ENCODE measurements around the gene VPS45.
"Not testable (repeated sequence)": the region's sequence is repeated elsewhere in the genome, so short reads cannot be mapped to it uniquely, and the experiment has no call there.

The VPS45 gene, protein sequence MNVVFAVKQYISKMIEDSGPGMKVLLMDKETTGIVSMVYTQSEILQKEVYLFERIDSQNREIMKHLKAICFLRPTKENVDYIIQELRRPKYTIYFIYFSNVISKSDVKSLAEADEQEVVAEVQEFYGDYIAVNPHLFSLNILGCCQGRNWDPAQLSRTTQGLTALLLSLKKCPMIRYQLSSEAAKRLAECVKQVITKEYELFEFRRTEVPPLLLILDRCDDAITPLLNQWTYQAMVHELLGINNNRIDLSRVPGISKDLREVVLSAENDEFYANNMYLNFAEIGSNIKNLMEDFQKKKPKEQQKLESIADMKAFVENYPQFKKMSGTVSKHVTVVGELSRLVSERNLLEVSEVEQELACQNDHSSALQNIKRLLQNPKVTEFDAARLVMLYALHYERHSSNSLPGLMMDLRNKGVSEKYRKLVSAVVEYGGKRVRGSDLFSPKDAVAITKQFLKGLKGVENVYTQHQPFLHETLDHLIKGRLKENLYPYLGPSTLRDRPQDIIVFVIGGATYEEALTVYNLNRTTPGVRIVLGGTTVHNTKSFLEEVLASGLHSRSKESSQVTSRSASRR

DNA sequence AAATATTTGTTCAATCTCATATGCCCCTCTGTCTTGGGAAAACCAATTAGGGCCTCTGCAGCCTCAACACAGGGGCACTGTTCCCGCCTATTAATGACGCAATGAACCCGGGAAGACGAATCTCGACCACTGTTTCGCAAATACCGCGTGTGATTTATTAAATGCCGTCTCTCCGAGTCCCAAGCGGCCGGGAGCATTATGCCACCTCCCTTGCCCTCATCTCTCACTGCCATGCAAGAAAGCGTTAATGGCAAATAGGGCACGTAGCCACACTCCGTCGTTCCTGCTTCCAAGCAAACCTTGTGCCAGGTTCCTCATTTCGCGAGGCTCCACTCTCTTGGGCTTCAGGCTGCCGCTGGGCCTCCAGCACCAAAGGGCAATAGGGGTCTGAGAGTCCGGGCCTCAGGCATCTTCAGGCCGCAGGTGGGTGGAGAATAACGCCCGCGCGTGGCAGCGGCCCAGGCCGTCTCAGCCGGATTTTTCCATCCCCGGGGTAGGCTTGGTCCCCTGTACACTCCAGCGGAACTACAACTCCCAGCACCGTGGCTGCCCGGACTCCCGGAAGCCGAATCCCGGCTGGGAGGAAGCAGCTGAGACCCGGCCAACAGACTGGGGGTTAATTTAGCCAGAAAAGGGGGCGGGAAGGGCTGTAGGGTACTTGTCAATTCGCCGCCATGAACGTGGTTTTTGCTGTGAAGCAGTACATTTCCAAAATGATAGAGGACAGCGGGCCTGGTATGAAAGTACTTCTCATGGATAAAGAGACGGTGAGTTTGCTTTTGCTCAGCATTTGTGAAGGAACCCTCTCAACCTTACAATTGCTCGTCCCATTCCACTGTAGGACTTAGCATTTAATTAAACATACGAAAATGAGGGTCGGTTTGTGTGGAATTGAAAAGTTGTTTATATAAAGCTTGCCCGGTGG, at the start of gene VPS45:
Gene VPS45 (plus strand): TSS at position 593 of the 925 bp plus-strand sequence. CDS start 82 bp downstream, at position 675.
- peak; percentile 53 to 59 for DNase-seq (ENCODE audit: low read depth in 2 of 2, low spot score in 1 of 2)

DNA sequence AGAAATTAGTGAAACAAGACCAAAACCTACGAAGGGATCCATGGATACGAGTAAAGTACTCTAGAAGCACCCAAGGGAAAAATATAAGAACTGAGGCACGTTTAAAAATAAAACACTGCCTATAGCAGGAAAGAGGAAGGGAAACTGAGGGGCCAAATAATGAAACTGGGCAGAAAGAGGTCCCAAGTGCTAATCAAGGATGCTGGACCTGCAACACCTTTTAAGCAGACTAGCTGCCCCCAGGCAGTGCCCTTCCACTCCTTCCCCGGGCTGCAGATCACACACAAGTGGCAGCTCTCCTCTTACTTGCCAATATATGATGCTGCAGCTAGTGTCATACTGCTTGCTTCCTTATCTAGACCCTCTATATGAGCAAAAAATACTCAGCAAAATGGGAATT, 49.4 kb upstream of the VPS45 start:
- no peak for DNase-seq (ENCODE audit: low read depth in 2 of 2, low spot score in 1 of 2)

DNA sequence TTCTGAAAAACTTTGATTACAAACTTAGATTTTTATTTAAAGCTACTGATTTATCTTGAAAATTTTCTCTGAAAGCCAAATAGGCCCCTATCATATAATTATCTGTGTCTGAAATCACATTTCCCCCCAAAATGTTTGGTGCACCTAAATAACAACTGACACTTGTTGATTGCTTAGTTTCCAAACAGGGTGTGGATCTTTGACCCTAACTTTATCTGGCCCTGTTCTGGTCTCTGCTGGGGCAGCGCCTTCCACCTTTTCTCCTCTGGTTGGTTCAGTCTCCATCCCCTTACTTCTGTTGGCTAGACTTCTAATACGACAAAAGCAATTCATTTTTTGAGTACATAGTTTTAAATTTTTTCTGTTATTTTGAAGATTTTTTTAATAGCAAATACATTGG, 46.9 kb upstream of the VPS45 start:
- no peak for DNase-seq (ENCODE audit: low read depth in 2 of 2, low spot score in 1 of 2)

DNA sequence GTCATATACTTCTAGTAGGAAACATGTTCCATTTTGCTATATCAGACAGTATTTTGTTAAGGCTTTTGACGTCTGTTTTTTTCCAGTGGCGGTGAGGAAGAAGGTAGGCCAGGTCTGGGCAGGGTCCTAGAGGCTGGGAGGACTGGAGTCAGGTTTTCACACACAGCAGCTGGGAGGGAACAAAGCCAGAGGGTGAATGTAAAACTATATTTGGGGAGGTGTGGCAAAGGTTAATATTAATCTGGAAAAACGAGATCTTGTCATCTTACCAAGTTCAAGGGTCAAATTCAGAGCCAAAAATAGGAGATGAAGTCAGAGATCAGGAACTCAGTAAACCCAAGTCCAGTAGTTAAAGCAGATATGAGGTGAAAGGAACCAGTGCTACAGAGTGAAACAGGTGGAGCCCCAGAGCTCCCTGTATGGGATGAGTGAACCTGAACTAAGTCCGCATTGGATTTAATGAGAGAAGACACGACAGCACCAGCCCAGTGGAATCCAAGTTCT, 46.3 kb upstream of the VPS45 start:
- no peak for DNase-seq (ENCODE audit: low read depth in 2 of 2, low spot score in 1 of 2)

DNA sequence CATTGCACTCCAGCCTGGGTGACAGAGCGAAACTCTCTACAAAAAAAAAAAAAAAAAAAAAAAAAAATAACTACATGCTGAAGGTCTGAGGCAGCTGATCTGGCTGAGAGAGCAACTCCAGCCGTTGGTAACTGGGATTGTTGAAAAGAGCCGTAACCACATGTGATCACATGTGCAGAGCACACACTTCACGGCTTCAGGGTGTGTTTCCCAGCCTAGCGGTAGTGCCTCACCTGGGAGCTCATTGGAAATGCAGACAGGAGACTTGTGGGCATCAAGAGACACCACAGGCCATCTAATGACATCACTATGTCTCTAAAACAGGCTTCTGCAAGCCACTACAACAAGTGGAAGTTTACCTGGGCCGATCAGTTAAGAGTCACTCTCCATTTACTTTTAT, 45.2 kb upstream of the VPS45 start:
- no peak for DNase-seq (ENCODE audit: low read depth in 2 of 2, low spot score in 1 of 2)

DNA sequence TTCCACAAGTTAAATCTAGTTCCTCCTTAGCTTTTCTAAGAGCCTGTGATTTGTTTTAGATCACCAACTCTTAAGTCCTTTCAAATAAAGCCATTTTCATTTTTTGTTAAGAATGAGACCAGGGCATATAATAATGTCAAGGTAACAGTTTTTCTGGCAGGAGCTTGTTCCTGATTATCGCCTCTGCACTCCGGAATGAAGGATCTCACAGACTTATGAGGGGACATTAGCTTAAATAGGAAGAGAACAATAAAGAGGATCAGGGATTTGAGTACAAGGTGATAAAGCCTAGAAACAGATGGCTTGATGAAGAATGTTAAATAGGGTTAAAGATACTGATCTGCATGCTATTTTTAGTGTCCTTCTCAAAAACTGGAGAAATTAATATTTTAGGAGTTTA, 43.4 kb upstream of the VPS45 start:
- no peak for DNase-seq (ENCODE audit: low read depth in 2 of 2, low spot score in 1 of 2)

DNA sequence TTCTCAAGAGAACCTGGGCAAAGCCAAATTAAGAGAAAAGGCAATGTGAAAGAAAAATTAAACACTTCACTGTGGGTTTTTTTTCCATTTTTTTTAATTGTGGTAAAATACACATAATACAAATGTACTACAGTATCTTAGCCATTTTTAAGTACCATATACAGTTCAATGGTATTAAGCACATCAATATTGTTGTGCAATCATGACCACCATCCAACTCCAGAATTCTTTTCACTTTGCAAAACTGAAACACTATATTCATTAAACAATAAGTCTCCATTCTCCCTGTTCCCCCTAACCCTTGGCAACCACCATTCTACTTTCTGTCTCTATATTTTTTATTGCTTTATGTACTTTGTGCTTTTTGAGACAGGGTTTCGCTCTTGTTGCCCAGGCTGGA, 39.3 kb upstream of the VPS45 start:
- DNase-seq (ENCODE audit: low read depth in 2 of 2, low spot score in 1 of 2): no peak

DNA sequence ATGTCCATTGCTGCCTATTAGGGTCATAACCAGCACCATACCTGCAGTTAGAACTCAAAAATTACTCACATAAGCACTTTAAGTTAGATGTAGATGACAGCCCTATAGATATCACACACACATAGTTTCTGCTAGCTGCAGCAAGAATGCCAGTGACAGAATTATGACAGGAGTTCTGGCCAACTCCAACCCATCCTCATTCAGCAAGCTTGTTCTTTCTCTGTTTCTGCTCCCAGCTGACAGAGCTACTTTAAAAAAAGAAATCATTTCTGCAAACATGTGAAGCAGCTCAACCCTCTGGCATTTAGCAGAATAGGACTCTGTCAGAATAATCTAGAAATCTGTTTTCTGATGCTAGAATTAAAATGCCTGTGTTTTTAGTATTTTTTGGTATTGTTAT, 33.2 kb upstream of the VPS45 start:
- no peak for DNase-seq (ENCODE audit: low read depth in 2 of 2, low spot score in 1 of 2)

DNA sequence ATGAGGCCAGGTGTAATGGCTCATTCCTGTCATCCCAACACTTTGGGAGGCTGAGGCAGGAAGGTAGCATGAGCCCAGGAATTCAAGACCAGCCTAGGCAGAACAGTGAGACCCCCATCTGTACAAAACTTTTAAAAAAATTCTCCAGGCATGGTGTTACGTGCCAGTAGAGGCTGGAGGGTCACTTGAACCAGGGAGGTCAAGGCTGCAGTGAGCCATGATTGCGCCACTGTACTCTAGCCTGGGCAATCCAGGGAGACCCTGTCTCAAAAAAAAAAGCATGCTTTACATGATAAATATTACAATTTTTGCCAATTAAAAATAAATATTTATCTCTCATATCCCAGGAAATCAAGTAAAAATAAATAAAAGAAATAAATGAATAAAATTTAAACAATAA, 17.6 kb upstream of the VPS45 start:
- no peak for DNase-seq (ENCODE audit: low read depth in 2 of 2, low spot score in 1 of 2)

DNA sequence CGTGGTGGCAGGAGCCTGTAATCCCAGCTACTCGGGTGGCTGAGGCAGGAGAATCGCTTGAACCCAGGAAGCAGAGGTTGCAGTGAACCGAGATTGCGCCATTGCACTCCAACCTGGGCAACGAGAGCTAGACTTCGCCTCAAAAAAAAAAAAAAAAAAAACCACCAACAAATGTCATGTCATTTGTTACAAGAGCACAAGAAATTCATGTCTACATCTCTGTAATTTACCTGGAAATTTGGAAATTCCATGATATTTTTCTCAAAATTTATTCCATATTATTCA, 16.5 kb upstream of the VPS45 start:
- DNase-seq (ENCODE audit: low read depth in 2 of 2, low spot score in 1 of 2): no peak

DNA sequence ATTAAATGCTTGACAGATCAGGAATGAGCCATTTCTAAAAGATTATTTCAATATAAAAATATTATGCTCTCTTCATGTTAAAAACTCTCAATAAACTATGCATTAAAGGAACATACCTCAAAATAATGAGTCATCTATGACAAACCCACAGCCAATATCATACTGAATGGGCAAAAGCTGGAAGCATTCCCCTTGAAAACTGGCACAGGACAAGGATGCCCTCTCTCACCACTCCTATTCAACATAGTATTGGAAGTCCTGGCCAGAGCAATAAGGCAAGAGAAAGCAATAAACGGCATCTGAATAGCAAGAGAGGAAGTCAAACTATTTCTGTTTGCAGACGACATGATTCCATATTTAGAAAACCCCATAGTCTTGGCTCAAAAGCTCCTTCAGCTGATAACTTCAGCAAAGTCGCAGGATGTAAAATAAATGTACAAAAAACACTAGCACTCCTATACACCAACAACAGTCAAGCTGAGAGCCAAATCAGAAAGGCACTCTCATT, 15.6 kb upstream of the VPS45 start:
- not testable (repeated sequence) for DNase-seq (ENCODE audit: low read depth in 2 of 2, low spot score in 1 of 2)

DNA sequence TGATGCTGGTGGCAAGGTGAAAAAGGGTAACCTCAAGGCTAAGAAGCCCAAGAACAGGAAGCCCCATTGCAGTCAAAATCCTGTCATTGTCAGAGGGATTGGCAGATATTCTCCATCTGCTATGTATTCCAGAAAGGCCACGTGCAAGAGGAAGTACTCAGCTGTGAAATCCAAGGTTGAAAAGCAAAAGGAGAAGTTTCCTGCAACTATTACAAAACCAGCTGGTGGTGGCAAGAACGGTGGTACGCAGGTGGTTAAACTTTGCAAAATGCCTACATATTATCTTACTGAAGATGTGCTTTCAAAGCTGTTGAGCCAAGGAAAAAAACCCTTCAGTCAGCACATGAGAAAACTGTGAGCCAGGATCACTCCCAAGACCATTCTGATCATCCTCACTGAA, 13.7 kb upstream of the VPS45 start:
- no peak for DNase-seq (ENCODE audit: low read depth in 2 of 2, low spot score in 1 of 2)

DNA sequence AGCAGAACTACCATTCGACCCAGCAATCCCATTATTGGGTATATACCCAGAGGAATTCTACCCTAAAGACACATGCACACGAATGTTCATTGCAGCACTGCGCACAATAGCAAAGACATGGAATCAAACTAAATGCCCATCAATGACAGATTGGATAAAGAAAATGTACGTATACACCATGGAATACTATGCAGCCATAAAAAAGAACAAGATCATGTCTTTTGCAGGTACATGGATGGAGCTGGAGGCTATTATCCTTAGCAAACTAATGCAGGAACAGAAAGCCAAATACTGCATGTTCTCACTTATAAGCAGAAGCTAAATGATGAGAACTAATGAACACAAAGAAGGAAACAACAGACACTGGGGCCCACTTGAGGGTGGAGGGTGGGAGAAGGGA, 12.1 kb upstream of the VPS45 start:
- DNase-seq (ENCODE audit: low read depth in 2 of 2, low spot score in 1 of 2): not testable (repeated sequence)

DNA sequence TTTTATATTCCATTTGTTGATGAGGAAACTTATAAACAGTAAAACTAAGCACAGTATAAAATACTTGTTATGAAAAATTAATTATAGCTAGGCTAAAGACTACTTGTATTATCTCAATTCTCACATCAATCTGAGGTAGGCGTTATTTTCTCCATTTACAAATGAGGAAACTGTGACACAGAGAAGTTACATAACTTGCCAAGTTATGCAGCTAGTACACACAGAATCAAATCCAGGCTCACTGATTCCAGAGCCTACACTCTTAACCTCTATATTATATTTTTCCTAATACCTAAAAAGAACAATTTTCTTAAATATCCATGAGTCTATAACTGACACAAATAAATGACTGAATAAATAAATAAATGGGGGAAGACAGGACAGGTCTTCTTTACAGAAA, 11.2 kb upstream of the VPS45 start:
- DNase-seq (ENCODE audit: low read depth in 2 of 2, low spot score in 1 of 2): no peak

DNA sequence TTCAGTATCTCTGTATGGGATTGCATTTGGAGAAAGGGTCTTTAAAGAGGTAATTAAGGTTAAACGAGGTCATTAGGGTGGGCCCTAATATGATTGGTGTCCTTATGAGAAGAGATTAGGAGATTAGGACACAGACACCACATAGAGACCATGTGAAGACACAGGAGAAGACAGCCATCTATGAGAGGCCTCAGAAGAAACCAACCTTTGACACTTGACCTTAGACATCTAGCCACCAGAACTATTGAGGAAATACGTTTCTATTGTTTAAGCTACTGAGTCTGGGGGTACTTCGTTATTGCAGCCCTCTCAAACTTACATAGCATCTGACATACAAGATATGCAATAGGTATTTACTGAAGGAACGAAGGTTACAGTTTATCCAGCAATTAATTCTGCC, 7.3 kb upstream of the VPS45 start:
- no peak for DNase-seq (ENCODE audit: low read depth in 2 of 2, low spot score in 1 of 2)

DNA sequence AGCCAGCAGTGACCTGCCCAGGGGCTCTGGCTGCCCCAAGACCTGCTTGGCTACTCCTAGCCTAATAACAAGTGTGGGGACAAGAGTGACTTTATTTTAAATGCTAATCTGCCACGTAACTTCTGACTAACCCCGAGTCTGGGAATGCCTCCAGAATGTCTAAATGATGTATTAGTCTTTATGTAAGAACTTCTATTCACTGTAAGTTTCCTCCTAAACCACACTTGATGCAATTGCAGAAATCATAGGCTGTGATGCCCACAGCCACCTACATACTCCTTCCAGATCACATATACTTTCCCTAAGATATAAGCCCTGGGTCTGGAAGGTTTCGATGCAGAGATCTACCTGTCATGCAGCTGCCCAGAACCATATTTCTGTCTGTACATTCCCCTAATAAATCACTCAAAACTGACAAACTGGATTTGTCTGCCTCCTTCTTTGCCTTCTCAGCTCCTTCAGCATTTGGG, 5.9 kb upstream of the VPS45 start:
- DNase-seq (ENCODE audit: low read depth in 2 of 2, low spot score in 1 of 2): no peak

DNA sequence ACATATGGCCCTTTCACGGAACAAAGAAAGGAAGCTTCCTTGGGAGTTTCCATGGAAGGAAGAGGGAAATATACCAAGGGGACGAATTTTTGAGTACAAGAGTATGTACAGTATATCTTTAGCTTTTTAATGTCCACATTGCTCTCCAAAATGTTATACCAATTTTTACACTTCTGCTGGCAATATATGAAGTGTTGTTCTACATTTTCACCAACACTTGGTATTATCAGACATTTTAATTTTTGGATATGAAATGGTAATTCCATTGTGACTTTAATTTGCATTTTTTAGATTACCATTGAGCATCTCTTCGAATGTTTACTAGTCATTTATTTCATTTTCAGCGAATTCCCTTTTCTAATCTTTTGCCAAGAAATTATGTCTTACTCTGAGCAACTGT, 5.5 kb upstream of the VPS45 start:
- DNase-seq (ENCODE audit: low read depth in 2 of 2, low spot score in 1 of 2): no peak

DNA sequence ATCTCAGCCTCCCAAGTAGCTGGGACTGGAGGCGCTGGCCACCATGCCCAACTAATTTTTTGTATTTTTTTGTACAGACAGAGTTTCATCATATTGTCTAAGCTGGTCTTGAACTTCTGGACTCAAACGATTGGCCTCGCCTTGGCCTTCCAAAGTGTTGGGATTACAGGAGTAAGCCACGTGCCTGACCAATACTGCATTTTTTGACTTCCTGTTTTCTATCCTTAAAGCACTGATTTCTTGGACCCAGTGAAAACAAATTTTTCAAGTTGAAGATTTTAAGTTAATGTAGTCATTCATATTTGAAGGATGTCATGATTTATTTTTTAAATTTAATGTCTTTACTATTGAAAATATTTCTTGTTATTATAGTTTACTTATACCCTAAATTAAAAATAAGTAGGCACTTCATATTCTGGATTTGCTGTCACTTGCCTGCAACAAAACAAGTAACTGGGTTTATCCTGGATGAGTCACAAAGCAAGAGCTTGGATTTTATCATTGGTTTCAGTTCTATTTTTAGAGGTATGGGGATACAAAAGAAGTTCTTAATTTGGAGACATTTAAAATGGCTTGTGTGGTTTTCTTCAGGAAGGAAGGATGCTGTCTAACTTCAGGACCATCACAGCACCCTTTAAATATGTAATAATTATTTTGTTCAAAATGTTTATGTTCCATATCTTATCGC, 2.2 kb upstream of the VPS45 start:
- no peak for DNase-seq (ENCODE audit: low read depth in 2 of 2, low spot score in 1 of 2)

DNA sequence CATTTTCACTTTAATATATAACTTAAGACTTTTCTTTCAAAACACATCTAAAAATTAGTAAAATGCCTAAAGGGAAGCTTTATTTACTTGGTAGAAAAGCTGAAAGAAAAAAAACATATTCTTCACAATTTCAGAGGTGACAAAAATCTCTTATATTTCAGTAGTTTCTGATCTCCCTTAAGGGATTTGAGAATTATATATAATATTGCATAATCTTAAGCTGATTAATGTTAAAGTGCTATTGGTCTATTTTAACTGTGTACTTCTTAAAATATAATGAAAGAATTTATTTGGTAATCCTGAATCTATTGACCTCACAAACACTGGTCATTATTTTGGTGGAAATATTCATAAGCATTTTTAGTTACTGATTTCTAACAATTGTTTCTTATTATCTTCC, 1.2 kb upstream of the VPS45 start:
- no peak for DNase-seq (ENCODE audit: low read depth in 2 of 2, low spot score in 1 of 2)

DNA sequence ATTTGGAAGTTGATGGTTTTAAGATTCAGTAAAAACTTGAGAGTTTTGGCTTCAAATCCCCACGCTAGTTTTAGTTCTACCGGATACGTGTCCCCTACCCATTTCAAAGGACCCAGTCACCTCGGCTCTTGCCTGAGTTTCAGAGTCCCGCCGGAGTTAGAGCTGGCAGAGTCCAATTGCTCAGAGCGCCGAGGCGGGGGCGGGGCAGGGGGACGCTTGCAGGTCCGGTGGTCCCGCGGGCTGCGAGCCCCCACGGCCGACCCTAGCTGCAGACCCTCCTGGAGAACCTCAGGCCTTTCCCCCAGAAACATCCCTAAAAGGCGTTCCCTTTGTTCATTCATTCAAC, 765 bp upstream of the VPS45 start:
- peak in 1 of 2 donors; percentile 1 for DNase-seq (ENCODE audit: low read depth in 2 of 2, low spot score in 1 of 2)

DNA sequence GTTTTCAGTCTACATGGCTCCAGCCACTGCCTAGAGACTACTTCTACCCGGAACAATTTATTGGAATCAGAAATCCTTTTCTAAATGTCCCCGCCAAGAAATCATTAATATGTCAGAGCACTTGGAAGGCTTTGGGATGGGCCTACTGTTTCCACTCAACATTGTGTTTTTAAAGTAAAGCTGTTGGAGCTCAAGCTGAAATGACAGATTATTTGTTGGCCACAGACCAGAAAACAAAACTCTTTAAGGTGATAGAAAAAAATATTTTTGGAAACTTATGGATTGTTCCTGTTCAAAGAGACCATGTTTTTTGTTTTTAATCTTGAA, 496 bp downstream of the VPS45 start:
- no peak for DNase-seq (ENCODE audit: low read depth in 2 of 2, low spot score in 1 of 2)

Measured in stimulated activated CD8-positive, alpha-beta memory T cell treated with anti-CD3 and anti-CD28 coated beads, Interleukin-4, amount 100 ng/mL, for 1 hour (primary cell).